Liver (tissue), 9 donors: Measurements from ENCODE around the gene BTRC. TPM values are rescaled to one million over a fixed set of nuclear protein-coding genes. Genes with fewer than 3 reads are reported as not detected.

Source experiments
- DNase-seq: peaks from one replicate; pipeline ENCODE4 v3.0.0-alpha.2; 2017; ENCODE audit warnings: low spot score
- H3K27ac ChIP-seq, 2 donors: one replicate each; pipeline ENCODE4 v1.7.0; 2013; ENCODE audit warnings: inconsistent platforms in 2 of 2, low read length in 2 of 2, control low read depth in 1 of 2, low read depth in 1 of 2, mild to moderate bottlenecking in 1 of 2
- H3K27me3 ChIP-seq, 4 donors: one replicate each; pipeline versions ENCODE4 v1.6.1 to v1.7.0; 2013; ENCODE audit warnings: low read length in 3 of 4, inconsistent platforms in 1 of 4, mild to moderate bottlenecking in 1 of 4, moderate library complexity in 1 of 4; ENCODE audit not compliant: control insufficient read depth in 4 of 4, insufficient read depth in 4 of 4
- H3K36me3 ChIP-seq, 4 donors: one replicate each; pipeline versions ENCODE4 v1.6.1 to v1.7.0; 2013; ENCODE audit warnings: low read length in 3 of 4, mild to moderate bottlenecking in 3 of 4, low read depth in 1 of 4, moderate library complexity in 1 of 4; ENCODE audit not compliant: control insufficient read depth in 4 of 4, insufficient read depth in 3 of 4
- H3K4me1 ChIP-seq, 4 donors: one replicate each; pipeline versions ENCODE4 v1.6.1 to v1.7.0; 2013; ENCODE audit warnings: low read length in 3 of 4, mild to moderate bottlenecking in 3 of 4, moderate library complexity in 1 of 4; ENCODE audit not compliant: control insufficient read depth in 4 of 4, insufficient read depth in 4 of 4
- H3K4me3 ChIP-seq, 3 donors: one replicate each; pipeline versions ENCODE4 v1.6.1 to v1.7.0; 2013; ENCODE audit warnings: low read length in 3 of 3, control low read depth in 1 of 3, low read depth in 1 of 3, mild to moderate bottlenecking in 1 of 3
- H3K9ac ChIP-seq, 2 donors: one replicate each; pipeline ENCODE4 v1.7.0; 2013; ENCODE audit warnings: low read length in 2 of 2, mild to moderate bottlenecking in 2 of 2, moderate library complexity in 2 of 2, control low read depth in 1 of 2, low read depth in 1 of 2
- H3K9me3 ChIP-seq, 4 donors: one replicate each; pipeline versions ENCODE4 v1.6.1 to v1.7.0; 2013; ENCODE audit warnings: low read length in 3 of 4; ENCODE audit not compliant: control insufficient read depth in 4 of 4
- ATF3 ChIP-seq: IDR thresholded peaks from 2 replicates; pipeline ENCODE4 v1.6.1; 2016; ENCODE audit warnings: antibody characterized with exemption
- CTCF ChIP-seq: fragments of 150-350 bp; IDR thresholded peaks from 2 replicates; pipeline ENCODE4 v1.5.1; 2017; ENCODE audit warnings: improper control_type of control experiment, low read depth, low read length; ENCODE audit not compliant: missing input control
- EGR1 ChIP-seq, 2 donors: IDR thresholded peaks; 2 replicates each; pipeline ENCODE4 v1.6.1; 2016 to 2018; ENCODE audit warnings: antibody characterized with exemption in 2 of 2, low read depth in 2 of 2
- FOXA1 ChIP-seq: IDR thresholded peaks from 2 replicates; pipeline ENCODE4 v1.6.1; 2016; ENCODE audit warnings: antibody characterized with exemption
- FOXA2 ChIP-seq: IDR thresholded peaks from 2 replicates; pipeline ENCODE4 v1.6.1; 2016; ENCODE audit warnings: antibody characterized with exemption
- GABPA ChIP-seq, 2 donors: IDR thresholded peaks in 1 of 2; conservative IDR thresholded peaks in 1 of 2; 2 replicates each; pipeline ENCODE4 v1.6.1; 2016; ENCODE audit warnings: antibody characterized with exemption in 2 of 2, mild to moderate bottlenecking in 1 of 2, moderate library complexity in 1 of 2
- HNF4G ChIP-seq: IDR thresholded peaks from 2 replicates; pipeline ENCODE4 v1.6.1; 2016; ENCODE audit warnings: antibody characterized with exemption
- JUND ChIP-seq, 2 donors: IDR thresholded peaks; 2 replicates each; pipeline ENCODE4 v1.6.1; 2016; ENCODE audit warnings: antibody characterized with exemption in 2 of 2
- MAX ChIP-seq: IDR thresholded peaks from 2 replicates; pipeline ENCODE4 v1.6.1; 2016; ENCODE audit warnings: antibody characterized with exemption
- NR2F2 ChIP-seq: IDR thresholded peaks from 2 replicates; pipeline ENCODE4 v1.6.1; 2016; ENCODE audit warnings: antibody characterized with exemption
- RAD21 ChIP-seq, 2 donors: IDR thresholded peaks; 2 replicates each; pipeline ENCODE4 v1.6.1; 2016; ENCODE audit warnings: antibody characterized with exemption in 2 of 2, mild to moderate bottlenecking in 2 of 2
- REST ChIP-seq: IDR thresholded peaks from 2 replicates; pipeline ENCODE4 v1.6.1; 2016; ENCODE audit warnings: antibody characterized with exemption, mild to moderate bottlenecking
- SP1 ChIP-seq: IDR thresholded peaks from 2 replicates; pipeline ENCODE4 v1.6.1; 2018; ENCODE audit warnings: antibody characterized with exemption, mild to moderate bottlenecking
- TAF1 ChIP-seq: conservative IDR thresholded peaks from 2 replicates; pipeline ENCODE4 v1.6.1; 2016; ENCODE audit warnings: antibody characterized with exemption, mild to moderate bottlenecking
- YY1 ChIP-seq: IDR thresholded peaks from 2 replicates; pipeline ENCODE4 v1.6.1; 2016; ENCODE audit warnings: antibody characterized with exemption, mild to moderate bottlenecking
- ZBTB33 ChIP-seq: IDR thresholded peaks from 2 replicates; pipeline ENCODE4 v1.6.1; 2016; ENCODE audit warnings: antibody characterized with exemption
- WGBS: extraction: QIAGEN DNeasy Blood & Tissue Kit; methylation state at CpG from one replicate; pipeline ENCODE4 v1.1.7; 2013; 5-methylcytosine and 5-hydroxymethylcytosine counted together
- polyA plus RNA-seq, 2 donors: library from polyadenylated mRNA; stranded (reverse) in 1 of 2; unstranded in 1 of 2; fragments of 200-250 nt in 1 of 2; fragments of >200 nt in 1 of 2; fragmentation: Nextera tagmentation in 1 of 2; extraction: Ambion mirVana in 1 of 2; gene quantifications; one replicate each; pipeline versions ENCODE4 v1.2.1 to v1.2.3, GENCODE V29; 2013 to 2015
- total RNA-seq, 2 donors: library from RNA; depleted of rRNA; stranded (reverse); fragments of >200 nt; gene quantifications; one replicate each; pipeline ENCODE4 v1.2.3, GENCODE V29; 2014
- donor health status: healthy.
- donor health status: healthy.
- donor health status: healthy.
- donor health status: healthy.
- donor health status: healthy.

The BTRC gene
- total and polyA plus RNA-seq, 4 donors = 2.7 to 28.2 (median 5.9) TPM

- no peaks in the 10 kb centered on the region for H3K27me3 ChIP-seq
- H3K36me3 ChIP-seq = peaks cover 0 to 2% (median 0%) of the 10 kb centered on the region in 4 donors
- no peak overlapping the region for H3K27ac ChIP-seq
- no peaks in the 10 kb centered on the region for H3K4me1 ChIP-seq
- no peak for TF ChIP-seq ATF3
- no peak for TF ChIP-seq REST
- TF ChIP-seq FOXA1 = no peak
- TF ChIP-seq EGR1 (IDR thresholded peaks at IDR 0.05; ENCODE audit: low read depth in 2 of 2) = no peak
- TF ChIP-seq YY1 = no peak
- TF ChIP-seq HNF4G = no peak
- no peak for TF ChIP-seq FOXA2
- TF ChIP-seq TAF1 = no peak
- no peak for TF ChIP-seq SP1
- TF ChIP-seq MAX = no peak
- no peak for TF ChIP-seq ZBTB33
- no peak for TF ChIP-seq RAD21 (IDR thresholded peaks at IDR 0.05)
- TF ChIP-seq NR2F2 = no peak
- TF ChIP-seq GABPA (IDR thresholded peaks at IDR 0.05 in 1 of 2, conservative IDR thresholded peaks at IDR 0.05 in 1 of 2) = no peak
- no peak for TF ChIP-seq JUND (IDR thresholded peaks at IDR 0.05)
- WGBS = 88% methylated on average over 5 of the region's 5 CpGs
- no peak overlapping the region for H3K4me3 ChIP-seq
- H3K9me3 ChIP-seq = no peaks in the 10 kb centered on the region
- no peak for DNase-seq
- no peak overlapping the region for H3K9ac ChIP-seq
Measured at GRCh38 chr10:101380353-101381017, 26.5 kb downstream of the BTRC start.

GRCh38 chr10:101385866-101386658, 32.1 kb downstream of the BTRC start:
- no peak for DNase-seq
- TF ChIP-seq CTCF = no peak
- TF ChIP-seq ATF3 = no peak
- TF ChIP-seq NR2F2 = peak; percentile 17
- no peak for TF ChIP-seq JUND (IDR thresholded peaks at IDR 0.05)
- no peak for TF ChIP-seq EGR1 (IDR thresholded peaks at IDR 0.05; ENCODE audit: low read depth in 2 of 2)
- TF ChIP-seq YY1 = no peak
- no peak for TF ChIP-seq REST
- H3K27ac ChIP-seq = no peak overlapping the region
- no peak overlapping the region for H3K9ac ChIP-seq
- no peaks in the 10 kb centered on the region for H3K9me3 ChIP-seq
- no peaks in the 10 kb centered on the region for H3K27me3 ChIP-seq
- no peaks in the 10 kb centered on the region for H3K36me3 ChIP-seq
- H3K4me3 ChIP-seq = no peak overlapping the region
- WGBS = 93% methylated on average over 1 of the region's 1 CpG
- H3K4me1 ChIP-seq = peaks cover 0 to 2% (median 0%) of the 10 kb centered on the region in 4 donors
